Measurements from ENCODE around the gene PYCR2. TPM values are rescaled to one million over a fixed set of nuclear protein-coding genes. Genes with fewer than 3 reads are reported as not detected.

PYCR2 gene
- total RNA-seq, 3 donors from 2014 or later, result 156 to 161 (median 158) TPM

- peaks cover 65% of the 10 kb centered on the region for H3K4me1 Mint-ChIP-seq (ENCODE audit: low read depth)
- DNase-seq, result no peak
Observed at GRCh38 chr1:225874431-225874830, 49.6 kb downstream of the PYCR2 start.

GRCh38 chr1:225873281-225873850 is 50.7 kb downstream of the PYCR2 start:
- H3K36me3 Mint-ChIP-seq (ENCODE audit: insufficient read depth), result peaks cover 28% of the 10 kb centered on the region
- no peaks in the 10 kb centered on the region for H3K9me3 Mint-ChIP-seq
- peaks cover 61% of the 10 kb centered on the region for H3K4me1 Mint-ChIP-seq (ENCODE audit: low read depth)
- H3K27me3 Mint-ChIP-seq (ENCODE audit: low read depth), result no peaks in the 10 kb centered on the region
- H3K4me3 Mint-ChIP-seq, result no peak overlapping the region
- ATAC-seq (no peak), DNase-seq (no peak)

More at GRCh38 chr1:225874431-225874830, 49.6 kb downstream of the PYCR2 start:
- H3K4me3 Mint-ChIP-seq, result no peak overlapping the region
- no peak for ATAC-seq
- H3K27me3 Mint-ChIP-seq (ENCODE audit: low read depth), result no peaks in the 10 kb centered on the region
- no peaks in the 10 kb centered on the region for H3K9me3 Mint-ChIP-seq
- H3K36me3 Mint-ChIP-seq (ENCODE audit: insufficient read depth), result peaks cover 26% of the 10 kb centered on the region

GRCh38 chr1:225872075-225872430 is 52.0 kb downstream of the PYCR2 start:
- Mint-ChIP-seq H3K27me3 (ENCODE audit: low read depth) (no peaks in the 10 kb centered on the region), H3K4me3 (no peak overlapping the region), H3K36me3 (ENCODE audit: insufficient read depth) (peaks cover 35% of the 10 kb centered on the region), H3K4me1 (ENCODE audit: low read depth) (peaks cover 60% of the 10 kb centered on the region), H3K9me3 (no peaks in the 10 kb centered on the region)
- ATAC-seq, result no peak
- DNase-seq, result no peak

GRCh38 chr1:225871359-225872074 is 52.5 kb downstream of the PYCR2 start:
- Mint-ChIP-seq H3K4me1 (ENCODE audit: low read depth) (peaks cover 62% of the 10 kb centered on the region), H3K9me3 (no peaks in the 10 kb centered on the region), H3K4me3 (no peak overlapping the region), H3K36me3 (ENCODE audit: insufficient read depth) (peaks cover 35% of the 10 kb centered on the region), H3K27me3 (ENCODE audit: low read depth) (no peaks in the 10 kb centered on the region)
- no peak for ATAC-seq
- DNase-seq, result no peak

GRCh38 chr1:225870911-225871310 is 53.1 kb downstream of the PYCR2 start:
- ATAC-seq (no peak), DNase-seq (no peak)
- H3K4me1 Mint-ChIP-seq (ENCODE audit: low read depth), result peaks cover 62% of the 10 kb centered on the region
- peaks cover 40% of the 10 kb centered on the region for H3K36me3 Mint-ChIP-seq (ENCODE audit: insufficient read depth)
- H3K27me3 Mint-ChIP-seq (ENCODE audit: low read depth), result no peaks in the 10 kb centered on the region
- H3K9me3 Mint-ChIP-seq, result no peaks in the 10 kb centered on the region
- H3K4me3 Mint-ChIP-seq, result no peak overlapping the region

Other genes with a start within 250 kb of the PYCR2 start
- gene SRP9, start 146.4 kb downstream of the PYCR2 start, total RNA-seq, result 100 to 1,000 TPM; 261 to 287 (median 273) TPM
- 1 to 10 TPM; 1.8 to 2.2 (median 1.9) TPM for gene EPHX1, start 114.1 kb downstream of the PYCR2 start, total RNA-seq
- gene TMEM63A, start 41.9 kb downstream of the PYCR2 start, total RNA-seq, result 10 to 100 TPM in 1 of 3 donors, 1 to 10 TPM in 2; 7.1 to 13.5 (median 9.1) TPM
- under 1 TPM in 1 of 3 donors, not detected in 2; 0.22 TPM for gene LEFTY1, start 35.1 kb downstream of the PYCR2 start, total RNA-seq
- gene LEFTY2, start 17.0 kb upstream of the PYCR2 start, total RNA-seq, result not detected
- gene SDE2, start 75.1 kb upstream of the PYCR2 start, total RNA-seq, result 10 to 100 TPM; 27.3 to 28.8 (median 28.5) TPM
- 100 to 1,000 TPM; 328 to 367 (median 332) TPM for gene H3-3A, start 138.5 kb upstream of the PYCR2 start, total RNA-seq

Data from activated T-cell treated with anti-CD3 and anti-CD28 coated beads, Interleukin-2, amount 50 U/mL, for 4 hours (primary cell).